GM19240 (cell line): ENCODE data around the gene PHETA1.
"Not testable (repeated sequence)": the region's sequence is repeated elsewhere in the genome, so short reads cannot be mapped to it uniquely, and the experiment has no call there.

ENCODE experiments used
- DNase-seq: peaks from one replicate; pipeline ENCODE4 v3.0.0; 2011; ENCODE audit warnings: low spot score; ENCODE audit not compliant: insufficient read length

Gene PHETA1

GRCh38 chr12:111405859-111406473, 37.1 kb upstream of the PHETA1 start, which contains the start of gene SH2B3:
SH2B3 (plus strand) TSS chr12:111405923; CDS start chr12:111418146, 12,223 bp downstream.
- DNase-seq, result no peak

- DNase-seq, result peak; percentile 84
Observed at GRCh38 chr12:111405149-111405858, 36.4 kb upstream of the PHETA1 start.

- DNase-seq, result no peak
Observed at GRCh38 chr12:111404362-111405148, 35.7 kb upstream of the PHETA1 start.

DNA sequence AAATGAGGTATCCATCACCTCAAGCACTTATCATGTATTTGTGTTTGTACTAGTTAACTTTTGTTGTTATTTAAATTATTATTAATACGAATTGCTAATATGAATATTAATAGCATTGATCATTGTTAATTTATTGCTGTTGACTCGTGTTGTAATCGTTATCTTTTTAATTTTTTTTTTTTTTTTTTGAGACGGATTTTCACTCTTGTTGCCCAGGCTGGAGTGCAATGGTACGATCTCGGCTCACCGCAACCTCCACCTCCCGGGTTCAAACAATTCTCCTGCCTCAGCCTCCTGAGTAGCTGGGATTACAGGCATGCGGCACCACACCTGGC, 33.6 kb upstream of the PHETA1 start:
- not testable (repeated sequence) for DNase-seq

GRCh38 chr12:111401167-111401605, 32.3 kb upstream of the PHETA1 start:
- DNase-seq, result no peak

DNA sequence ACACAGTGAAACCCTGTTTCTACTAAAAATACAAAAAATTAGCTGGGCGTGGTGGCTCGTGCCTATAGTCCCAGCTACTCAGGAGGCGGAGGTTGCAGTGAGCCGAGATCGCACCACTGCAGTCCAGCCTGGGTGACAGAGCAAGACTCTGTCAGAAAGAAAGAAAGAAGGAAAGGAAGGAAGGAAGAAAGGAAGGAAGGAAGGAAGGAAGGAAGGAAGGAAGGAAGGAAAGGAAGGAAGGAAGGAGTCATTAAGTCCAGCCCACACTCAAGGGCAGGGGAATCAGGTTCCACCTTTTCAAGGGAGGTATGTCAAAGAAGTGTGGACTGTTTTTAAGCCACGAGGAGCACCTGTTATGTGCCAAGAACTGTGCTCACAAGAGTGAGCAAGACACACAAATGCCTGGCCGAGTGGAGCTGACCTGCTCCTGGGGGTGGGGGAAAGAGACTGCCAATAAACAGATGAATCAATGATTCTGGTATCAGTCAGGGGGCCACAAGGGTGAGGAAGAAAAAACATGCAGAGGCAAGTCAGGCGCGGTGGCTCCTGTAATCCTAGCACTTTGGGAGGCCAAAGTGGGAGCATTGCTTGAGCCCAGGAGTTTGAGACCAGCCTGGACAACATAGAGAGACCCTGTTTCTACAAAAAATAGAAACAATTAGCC, 31.0 kb upstream of the PHETA1 start:
- not testable (repeated sequence) for DNase-seq

GRCh38 chr12:111398530-111398929, 29.6 kb upstream of the PHETA1 start:
- no peak for DNase-seq

DNA sequence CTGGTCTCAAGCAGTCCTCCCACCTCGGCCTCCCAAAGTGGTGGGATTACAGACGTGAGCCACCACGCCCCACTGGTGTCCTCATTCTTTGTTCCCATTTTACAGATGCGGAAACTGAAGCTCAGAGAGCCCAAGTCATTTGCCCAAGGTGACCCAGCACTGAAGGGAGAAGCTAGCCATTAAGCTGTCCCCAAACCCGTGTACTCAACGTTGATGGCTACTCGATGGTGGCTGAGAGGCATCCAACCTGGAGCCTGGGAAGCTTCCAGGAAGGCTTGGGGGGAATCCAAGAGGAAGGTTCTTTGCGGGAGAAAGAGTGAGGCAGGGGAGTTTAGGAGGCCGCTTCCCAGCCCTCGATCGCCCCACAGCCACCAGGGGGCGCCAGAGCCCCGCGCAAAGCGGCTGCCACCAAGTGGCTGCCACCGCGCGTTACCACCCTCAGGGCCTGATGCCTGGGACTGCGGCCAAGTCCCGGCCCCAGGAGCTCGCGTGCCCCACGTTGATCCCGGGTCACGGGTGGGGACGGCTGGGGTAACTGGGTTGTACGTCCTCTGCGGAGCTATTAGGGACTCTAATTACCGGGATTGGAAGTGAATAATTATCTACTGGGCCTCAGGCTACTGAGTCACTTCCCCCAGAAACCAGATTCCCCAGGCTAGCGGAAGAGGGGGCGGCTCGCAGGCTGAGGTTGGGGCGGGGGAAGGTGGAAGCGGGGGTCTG, 28.0 kb upstream of the PHETA1 start:
- DNase-seq, result peak; percentile 76

DNA sequence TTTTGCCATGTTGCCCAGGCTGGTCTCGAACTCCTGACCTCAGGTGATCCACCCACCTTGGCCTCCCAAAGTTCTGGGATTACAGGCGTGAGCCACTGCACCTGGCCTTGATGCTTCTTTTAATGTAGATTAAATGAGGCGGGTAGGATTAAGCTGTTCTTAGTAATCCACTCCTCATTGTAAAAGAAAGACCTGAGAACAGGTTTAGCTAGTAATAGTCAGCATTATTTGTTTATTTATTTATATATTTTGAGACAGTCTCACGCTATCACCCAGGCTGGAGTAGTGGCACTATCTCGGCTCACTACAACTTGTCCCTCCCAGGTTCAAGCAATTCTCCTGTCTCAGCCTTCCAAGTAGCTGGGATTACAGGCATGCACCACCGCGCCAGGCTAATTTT, 27.4 kb upstream of the PHETA1 start:
- not testable (repeated sequence) for DNase-seq

GRCh38 chr12:111395336-111396187, 26.7 kb upstream of the PHETA1 start:
- no peak for DNase-seq

DNA sequence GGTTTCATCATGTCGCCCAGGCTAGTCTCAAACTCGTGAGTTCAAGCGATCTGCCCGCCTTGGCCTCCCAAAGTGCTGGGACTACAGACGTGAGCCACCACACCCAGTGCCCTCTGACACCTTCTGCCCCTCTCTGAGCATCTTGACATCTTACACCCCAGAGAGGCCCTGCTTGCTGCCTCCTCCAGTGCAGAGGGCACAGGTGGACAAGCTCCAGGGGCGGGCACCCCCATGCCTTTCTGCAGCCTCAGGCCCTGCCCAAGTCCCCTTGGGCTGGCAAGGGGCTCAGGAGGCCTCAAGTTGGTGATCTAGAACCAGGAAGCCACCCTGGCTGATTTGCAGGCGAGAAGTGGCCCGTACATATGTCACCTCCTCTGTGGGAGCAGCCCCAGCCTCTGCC, 25.6 kb upstream of the PHETA1 start:
- no peak for DNase-seq

DNA sequence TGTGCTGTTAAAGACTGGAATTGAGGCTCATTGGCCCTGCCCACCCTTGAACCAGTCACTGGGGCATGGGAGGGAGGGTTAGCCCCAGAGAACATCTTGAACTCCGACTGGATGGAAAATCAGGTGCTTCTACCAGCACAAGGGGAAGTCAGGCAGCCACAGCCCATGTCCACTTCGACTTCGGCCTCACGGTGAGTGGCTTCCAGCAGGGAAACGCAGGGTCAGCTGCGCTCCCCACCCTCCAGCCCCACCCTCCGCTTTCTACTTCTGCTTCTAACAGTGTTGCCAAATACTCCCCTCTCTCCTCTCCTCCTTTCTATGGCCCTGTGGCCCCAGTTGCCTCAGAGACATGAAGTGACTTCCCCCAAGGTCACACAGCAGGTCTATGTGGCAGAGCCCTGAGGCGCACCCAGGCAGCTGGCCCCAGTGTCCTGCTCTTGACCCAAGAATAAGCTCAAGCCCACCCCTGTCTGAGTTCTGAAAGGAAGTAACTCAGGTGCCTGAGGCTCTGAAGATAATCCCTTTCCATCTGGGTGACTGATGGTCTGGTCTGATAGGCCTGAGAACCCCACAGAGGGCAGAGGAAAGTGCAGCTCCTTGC, 24.9 kb upstream of the PHETA1 start:
- DNase-seq, result no peak

GRCh38 chr12:111390910-111391309, 22.0 kb upstream of the PHETA1 start:
- no peak for DNase-seq

DNA sequence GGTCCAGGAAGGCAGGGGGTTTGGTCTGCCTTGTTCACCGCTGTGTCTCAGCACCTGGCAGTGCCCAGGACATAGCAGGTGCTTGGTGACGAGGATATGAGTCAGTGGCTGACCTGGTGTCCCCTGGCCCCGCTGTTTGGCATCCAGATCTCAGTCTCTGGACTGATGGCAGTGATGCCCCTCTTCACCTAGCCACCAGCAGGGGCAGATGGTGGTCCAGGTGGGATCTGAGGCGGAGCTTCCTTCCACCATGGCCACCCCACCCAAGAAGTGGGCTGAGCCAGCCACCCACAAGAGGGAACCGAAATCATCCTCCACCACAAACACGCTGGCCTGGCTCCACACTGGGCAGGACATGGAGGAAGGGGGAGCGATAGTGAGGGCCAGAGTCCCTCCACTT, 20.7 kb upstream of the PHETA1 start:
- DNase-seq, result no peak

DNA sequence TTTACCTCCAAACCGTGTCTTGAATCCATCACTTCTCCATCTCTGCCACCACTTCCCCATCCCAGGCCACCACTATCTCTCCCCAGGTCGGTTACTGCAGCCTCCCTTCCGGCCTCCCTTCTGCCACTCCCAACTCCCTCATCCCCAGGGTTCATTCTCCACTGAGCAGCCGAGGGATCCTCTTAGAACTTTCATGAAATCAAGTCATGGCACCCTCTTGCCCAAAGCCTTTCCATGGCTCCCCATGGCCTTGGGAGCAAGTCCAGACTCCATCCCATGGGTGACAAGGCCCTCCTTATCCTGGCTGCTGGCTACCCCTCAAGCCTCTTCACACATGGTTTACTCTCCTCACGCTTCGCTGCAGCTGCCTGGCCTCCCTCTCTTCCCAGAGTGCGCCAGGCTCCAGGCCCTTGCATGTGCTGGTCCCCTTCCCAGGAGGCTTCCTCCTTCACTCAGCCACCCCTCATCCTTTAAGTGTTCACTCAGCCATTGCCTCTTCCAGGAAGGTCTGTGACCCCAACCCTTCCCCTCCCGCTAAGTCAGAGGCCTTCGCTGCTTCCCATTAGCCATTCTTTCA, 18.9 kb upstream of the PHETA1 start:
- DNase-seq, result no peak

DNA sequence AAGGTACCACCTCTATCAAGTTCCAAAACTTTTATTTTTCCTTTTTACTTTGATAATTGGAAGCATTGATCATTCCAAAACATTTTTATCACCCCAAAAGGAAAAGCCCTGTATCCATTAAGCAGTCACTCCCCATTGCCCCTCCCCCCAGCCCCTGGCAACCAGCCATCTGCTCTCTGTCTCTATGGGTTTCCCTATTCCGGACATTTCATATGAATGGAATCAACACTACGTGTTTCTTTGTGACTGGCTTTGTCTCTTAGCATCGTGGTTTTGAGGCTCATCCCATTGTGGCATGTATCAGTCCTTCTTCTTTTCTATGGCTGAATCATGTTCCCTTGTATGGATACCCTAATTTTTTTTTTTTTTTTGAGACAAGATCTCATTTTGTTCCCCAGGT, 18.0 kb upstream of the PHETA1 start:
- no peak for DNase-seq

- no peak for DNase-seq
Observed at GRCh38 chr12:111384596-111384995, 15.7 kb upstream of the PHETA1 start.

- DNase-seq, result no peak
Observed at GRCh38 chr12:111379942-111380554, 11.2 kb upstream of the PHETA1 start.

DNA sequence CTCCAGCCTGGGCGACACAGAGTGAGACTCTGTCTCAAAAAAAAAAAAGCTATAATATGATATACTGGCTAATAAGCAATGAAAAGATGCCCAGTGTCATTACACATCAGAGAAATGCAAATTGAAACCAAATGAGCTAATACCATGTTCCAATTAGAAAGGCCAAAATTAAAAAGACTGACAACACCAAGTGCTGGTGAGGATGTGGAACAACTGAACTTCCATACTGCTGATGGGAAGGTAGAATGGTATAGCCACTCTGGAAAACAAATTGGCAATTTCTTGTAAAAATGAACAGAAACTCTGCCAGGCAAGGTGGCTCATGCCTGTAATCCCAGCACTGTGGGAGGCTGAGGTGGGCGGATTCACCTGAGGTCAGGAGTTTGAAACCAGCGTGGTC, 8.5 kb upstream of the PHETA1 start:
- DNase-seq, result no peak
